Stomach (tissue), 9 donors: ENCODE data around the gene MCMBP. TPM values are rescaled to one million over a fixed set of nuclear protein-coding genes. Genes with fewer than 3 reads are reported as not detected.

Experiments used
- DNase-seq, 2 donors: peaks; one replicate each; pipeline versions ENCODE4 v3.0.0 to v3.0.0-alpha.2; 2013 to 2019
- H3K27ac ChIP-seq, 5 donors: fragments of 200-600 bp in 4 of 5; sonication (generic) in 4 of 5; one replicate each; pipeline ENCODE4 v1.5.1; 2013 to 2019; ENCODE audit warnings: mild to moderate bottlenecking in 1 of 5, moderate library complexity in 1 of 5
- H3K27me3 ChIP-seq, 3 donors: fragments of 200-600 bp; sonication (generic); one replicate each; pipeline ENCODE4 v1.5.1; 2017 to 2019; ENCODE audit warnings: mixed run types in 1 of 3
- H3K36me3 ChIP-seq, 4 donors: fragments of 200-600 bp; sonication (generic); 1 replicate in 3 of 4; 2 replicates in 1 of 4; pipeline ENCODE4 v1.5.1; 2016 to 2019
- H3K4me1 ChIP-seq, 4 donors: fragments of 200-600 bp; sonication (generic); one replicate each; pipeline ENCODE4 v1.5.1; 2016 to 2019
- H3K4me3 ChIP-seq, 4 donors: fragments of 200-600 bp; sonication (generic) in 3 of 4; one replicate each; pipeline ENCODE4 v1.5.1; 2016 to 2019; ENCODE audit warnings: mild to moderate bottlenecking in 1 of 4
- H3K9me3 ChIP-seq, 4 donors: fragments of 200-600 bp; sonication (generic); one replicate each; pipeline ENCODE4 v1.5.1; 2016 to 2019
- EP300 ChIP-seq: sonication (generic); formaldehyde crosslinking; IDR thresholded peaks from one replicate; pipeline ENCODE4 v1.6.1; 2017; ENCODE audit warnings: antibody characterized with exemption
- POLR2A ChIP-seq, 4 donors: fragments of 450-650 bp; IDR thresholded peaks; one replicate each; pipeline ENCODE4 v1.6.1; 2016; ENCODE audit warnings: antibody characterized with exemption in 4 of 4, control low read depth in 2 of 4, mild to moderate bottlenecking in 1 of 4, moderate library complexity in 1 of 4
- POLR2AphosphoS5 ChIP-seq, 3 donors: sonication (generic); formaldehyde crosslinking; IDR thresholded peaks; one replicate each; pipeline ENCODE4 v1.6.1; 2016; ENCODE audit warnings: antibody characterized with exemption in 3 of 3
- WGBS, 5 donors: extraction: QIAGEN DNeasy Blood & Tissue Kit in 3 of 5; methylation state at CpG; one replicate each; pipeline versions ENCODE4 v1.1.5 to v1.1.7; 2013 to 2018; 5-methylcytosine and 5-hydroxymethylcytosine counted together
- intact Hi-C: fragments of 100-400 bp; cut with DNase I; formaldehyde crosslinking; loops from one replicate; pipeline ENCODE4 v1.15.1; 2023; ENCODE audit warnings: low total_unique reads
- polyA plus RNA-seq, 3 donors: library from polyadenylated mRNA; stranded (reverse); fragments of 200-250 nt; gene quantifications; one replicate each; pipeline ENCODE4 v1.2.3, GENCODE V29; 2013
- total RNA-seq, 5 donors: library from RNA; depleted of rRNA; stranded (reverse); fragments of >200 nt; gene quantifications; one replicate each; pipeline versions ENCODE4 v1.1.0 to v1.2.3, GENCODE V29; 2014 to 2016
- TF ChIP-seq, protein P1 (sequence below), 7 experiments: fragments of 450-650 bp in 4 of 7; fragments of 200-600 bp in 3 of 7; sonication (generic) in 3 of 7; IDR thresholded peaks; one replicate each; pipeline ENCODE4 v1.5.1; 2016 to 2019; ENCODE audit warnings: antibody characterized with exemption in 7 of 7, control low read depth in 2 of 7, mild to moderate bottlenecking in 1 of 7
- donor health status: healthy with polysubstance abuse.
- donor health status: Bipolar disorder and iron deficiency.
- donor health status: healthy.

The MCMBP gene
- total and polyA plus RNA-seq, 8 donors, result 17.5 to 88.9 (median 30.9) TPM

DNA sequence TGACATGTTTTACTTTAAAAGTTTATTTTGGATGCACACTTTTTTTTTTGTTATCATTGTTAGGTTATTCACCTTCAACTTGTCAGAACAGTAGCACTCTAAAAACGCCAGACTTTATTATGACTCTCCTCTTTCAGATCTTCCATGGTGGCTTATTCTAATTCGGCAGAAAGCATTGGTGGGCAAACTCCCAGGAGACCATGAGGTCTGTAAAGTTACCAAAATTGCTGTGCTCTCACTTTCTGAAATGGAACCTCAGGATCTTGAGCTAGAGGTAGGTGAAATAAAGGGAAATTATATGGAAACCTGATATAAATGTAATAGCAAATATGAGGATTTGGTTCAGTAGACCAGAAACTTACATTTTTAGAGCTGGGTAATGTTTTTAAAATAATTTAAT lies 91.1 kb downstream of the MCMBP start:
- no peak overlapping the region for H3K4me3 ChIP-seq
- 83 to 92% (median 88%) methylated on average over 2 of the region's 2 CpGs for WGBS, 5 donors
- no peak for DNase-seq
- peaks cover 13 to 21% (median 19%) of the 10 kb centered on the region in 4 donors for H3K4me1 ChIP-seq
- no peak overlapping the region for H3K27ac ChIP-seq
- intact Hi-C loops, result no loop called here
- no peaks in the 10 kb centered on the region for H3K9me3 ChIP-seq
- H3K27me3 ChIP-seq, result no peaks in the 10 kb centered on the region
- TF ChIP-seq, protein P1, sequence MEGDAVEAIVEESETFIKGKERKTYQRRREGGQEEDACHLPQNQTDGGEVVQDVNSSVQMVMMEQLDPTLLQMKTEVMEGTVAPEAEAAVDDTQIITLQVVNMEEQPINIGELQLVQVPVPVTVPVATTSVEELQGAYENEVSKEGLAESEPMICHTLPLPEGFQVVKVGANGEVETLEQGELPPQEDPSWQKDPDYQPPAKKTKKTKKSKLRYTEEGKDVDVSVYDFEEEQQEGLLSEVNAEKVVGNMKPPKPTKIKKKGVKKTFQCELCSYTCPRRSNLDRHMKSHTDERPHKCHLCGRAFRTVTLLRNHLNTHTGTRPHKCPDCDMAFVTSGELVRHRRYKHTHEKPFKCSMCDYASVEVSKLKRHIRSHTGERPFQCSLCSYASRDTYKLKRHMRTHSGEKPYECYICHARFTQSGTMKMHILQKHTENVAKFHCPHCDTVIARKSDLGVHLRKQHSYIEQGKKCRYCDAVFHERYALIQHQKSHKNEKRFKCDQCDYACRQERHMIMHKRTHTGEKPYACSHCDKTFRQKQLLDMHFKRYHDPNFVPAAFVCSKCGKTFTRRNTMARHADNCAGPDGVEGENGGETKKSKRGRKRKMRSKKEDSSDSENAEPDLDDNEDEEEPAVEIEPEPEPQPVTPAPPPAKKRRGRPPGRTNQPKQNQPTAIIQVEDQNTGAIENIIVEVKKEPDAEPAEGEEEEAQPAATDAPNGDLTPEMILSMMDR (IDR thresholded peaks at IDR 0.05), result no peak
- TF ChIP-seq POLR2AphosphoS5 (IDR thresholded peaks at IDR 0.05), result no peak
- no peak for TF ChIP-seq EP300
- TF ChIP-seq POLR2A (IDR thresholded peaks at IDR 0.05), result no peak
- H3K36me3 ChIP-seq, result no peaks in the 10 kb centered on the region

DNA sequence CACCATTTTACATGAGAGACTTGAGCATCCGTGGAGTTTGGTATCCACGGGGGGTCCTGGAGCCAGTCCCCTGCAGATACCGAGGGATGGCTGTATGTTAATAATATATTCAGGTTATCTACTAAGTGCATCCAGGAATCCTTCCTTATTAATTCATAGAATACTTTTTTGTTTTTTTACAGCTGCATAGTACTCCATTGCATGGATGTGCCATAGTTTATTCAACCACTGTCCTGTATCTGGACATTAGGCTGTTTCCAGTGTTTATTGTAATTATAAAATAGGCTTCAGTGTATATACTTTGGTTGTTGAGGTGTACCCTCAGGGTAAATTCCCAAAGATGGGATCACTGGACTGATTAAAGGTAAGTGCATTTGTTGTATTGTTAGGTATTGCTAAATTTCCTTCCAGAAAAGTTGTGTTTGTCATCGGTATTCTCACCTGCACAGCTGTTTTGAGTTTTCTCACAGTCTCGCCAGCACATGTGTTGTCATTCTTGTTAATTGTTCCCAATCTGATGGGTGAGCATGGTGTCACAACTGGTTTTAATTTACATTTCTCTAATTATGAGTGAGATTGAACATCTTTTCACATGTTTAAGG lies 91.7 kb downstream of the MCMBP start:
- H3K27ac ChIP-seq, result no peak overlapping the region
- H3K4me1 ChIP-seq, result peaks cover 12 to 16% (median 14%) of the 10 kb centered on the region in 4 donors
- H3K27me3 ChIP-seq, result no peaks in the 10 kb centered on the region
- TF ChIP-seq, protein P1 (IDR thresholded peaks at IDR 0.05), result no peak
- no peak for TF ChIP-seq POLR2AphosphoS5 (IDR thresholded peaks at IDR 0.05)
- no peak for TF ChIP-seq EP300
- no peak for TF ChIP-seq POLR2A (IDR thresholded peaks at IDR 0.05)
- DNase-seq, result no peak
- H3K9me3 ChIP-seq, result no peaks in the 10 kb centered on the region
- WGBS, 5 donors, result 94 to 98% (median 96%) methylated on average over 5 of the region's 5 CpGs
- no peaks in the 10 kb centered on the region for H3K36me3 ChIP-seq
- H3K4me3 ChIP-seq, result no peak overlapping the region
- intact Hi-C loops, result no loop called here

Other genes with a start within 250 kb of the MCMBP start
- 100 to 1,000 TPM in 1 of 5 donors, 10 to 100 TPM in 3, 1 to 10 TPM in 1; 8.4 to 113 (median 27.8) TPM for gene BAG3, start 221.5 kb downstream of the MCMBP start, total RNA-seq
- 10 to 100 TPM; 18.9 to 37.8 (median 26.9) TPM for gene BAG3, start 221.5 kb downstream of the MCMBP start, polyA plus RNA-seq
- gene INPP5F, start 146.8 kb downstream of the MCMBP start, total RNA-seq, result 10 to 100 TPM; 15.4 to 25.7 (median 20.3) TPM
- gene INPP5F, start 146.8 kb downstream of the MCMBP start, polyA plus RNA-seq, result 1 to 10 TPM; 4.6 to 8.7 (median 4.9) TPM
- 10 to 100 TPM in 3 of 5 donors, 1 to 10 TPM in 2; 4.1 to 82.1 (median 17.2) TPM for gene SEC23IP, start 19.9 kb upstream of the MCMBP start, total RNA-seq
- gene SEC23IP, start 19.9 kb upstream of the MCMBP start, polyA plus RNA-seq, result 10 to 100 TPM in 2 of 3 donors, 1 to 10 TPM in 1; 7.2 to 20.8 (median 12.4) TPM